C4-2B (cell line): Measurements from ENCODE around the gene ADCY1.

Experiments used
- CTCF ChIP-seq: fragments of 450-650 bp; conservative IDR thresholded peaks from 2 replicates; pipeline ENCODE4 v1.5.1; 2017; ENCODE audit warnings: mild to moderate bottlenecking
- ZFX ChIP-seq: fragments of 450-650 bp; IDR thresholded peaks from 2 replicates; pipeline ENCODE4 v1.6.1; 2017

GRCh38 chr7:45649560-45650346, 75.6 kb downstream of the ADCY1 start:
- TF ChIP-seq CTCF (no peak), ZFX (no peak)
